A549 (cell line): ENCODE results near the gene ALDH1L1. TPM values are rescaled to one million over a fixed set of nuclear protein-coding genes. Genes with fewer than 3 reads are reported as not detected.

ENCODE experiments used
- ATAC-seq, 2 experiments: fragments of 200-7000 bp in 1 of 2; fragments of >200 bp in 1 of 2; cut with Nextera tagmentation in 1 of 2; cut with Tn5 transposase in 1 of 2; 3 replicates each; pipeline versions ENCODE4 v1.8.0 to v1.9.1; 2018 to 2020; ENCODE audit warnings: mild to moderate bottlenecking in 1 of 2, moderate library complexity in 1 of 2
- CTCF ChIA-PET: fragments of 300-600 bp; sonication (Branson Sonifier 250); formaldehyde crosslinking; extraction: SDS; loops from one replicate; lab custom pipeline; 2021; ENCODE audit warnings: antibody characterized with exemption, inconsistent platforms; lab: Yijun Ruan, JAX
- POLR2A ChIA-PET: fragments of 350-600 bp; formaldehyde crosslinking; extraction: SDS; loops from one replicate; lab custom pipeline; 2021; ENCODE audit warnings: antibody characterized with exemption, inconsistent platforms; lab: Yijun Ruan, JAX
- DNase-seq, 2 experiments: peaks; one replicate each; pipeline versions ENCODE4 v3.0.0 to v3.0.0-alpha.2; 2011 to 2016; ENCODE audit warnings: low read depth in 1 of 2, low spot score in 1 of 2
- FAIRE-seq: peaks from 2 replicates; lab custom pipeline; 2011; peaks lifted over from hg19 to GRCh38; lab: Jason Lieb, UNC
- H3K27ac ChIP-seq, 2 experiments: fragments of >200 bp; sonication (Bioruptor Twin); formaldehyde crosslinking; 3 replicates each; pipeline ENCODE4 v1.5.1; 2016 to 2017
- H3K4me1 ChIP-seq: fragments of >200 bp; sonication (Bioruptor Twin); formaldehyde crosslinking; 3 replicates; pipeline ENCODE4 v1.6.1; 2016
- H3K4me2 ChIP-seq: fragments of >200 bp; sonication (Bioruptor Twin); formaldehyde crosslinking; 3 replicates; pipeline ENCODE4 v1.6.1; 2016
- H3K4me3 ChIP-seq: fragments of >200 bp; sonication (Bioruptor Twin); formaldehyde crosslinking; 3 replicates; pipeline ENCODE4 v1.5.1; 2016
- H3K9me3 ChIP-seq: fragments of >200 bp; sonication (Bioruptor Twin); formaldehyde crosslinking; 3 replicates; pipeline ENCODE4 v1.6.1; 2016
- CBX8 ChIP-seq: fragments of 200-600 bp; sonication (generic); IDR thresholded peaks from 2 replicates; pipeline ENCODE4 v1.6.1; 2016
- CEBPB ChIP-seq, 2 experiments: fragments of >200 bp in 1 of 2; sonication (Bioruptor Twin) in 1 of 2; formaldehyde crosslinking in 1 of 2; IDR thresholded peaks; 2 replicates each; pipeline ENCODE4 v1.6.1; 2012 to 2016
- FOSB ChIP-seq: fragments of 250-450 bp; sonication (Bioruptor Pico); IDR thresholded peaks from 2 replicates; pipeline ENCODE4 v1.5.0; 2020; ENCODE audit warnings: mild to moderate bottlenecking, moderate library complexity
- FOSL2 ChIP-seq, 2 experiments: fragments of 450-650 bp in 1 of 2; fragments of >200 bp in 1 of 2; sonication (Bioruptor Twin) in 1 of 2; formaldehyde crosslinking; IDR thresholded peaks; 2 replicates each; pipeline versions ENCODE4 v1.5.0 to v1.6.1; 2016 to 2020; ENCODE audit warnings: mild to moderate bottlenecking in 1 of 2, moderate library complexity in 1 of 2
- FOXS1 ChIP-seq: fragments of 250-450 bp; sonication (Bioruptor Pico); IDR thresholded peaks from 2 replicates; pipeline ENCODE4 v1.5.0; 2020; ENCODE audit warnings: mild to moderate bottlenecking, moderate library complexity
- GATA3 ChIP-seq: IDR thresholded peaks from 2 replicates; pipeline ENCODE4 v1.6.1; 2012; ENCODE audit warnings: borderline replicate concordance
- HDAC2 ChIP-seq: fragments of 200-600 bp; sonication (generic); IDR thresholded peaks from 2 replicates; pipeline ENCODE4 v1.6.1; 2016
- HMGXB4 ChIP-seq: fragments of 250-450 bp; sonication (Bioruptor Pico); IDR thresholded peaks from 2 replicates; pipeline ENCODE4 v1.5.0; 2021; ENCODE audit warnings: mild to moderate bottlenecking, moderate library complexity, borderline replicate concordance
- HOXA7 ChIP-seq: fragments of 250-450 bp; sonication (Bioruptor Pico); IDR thresholded peaks from 2 replicates; pipeline ENCODE4 v1.5.0; 2020; ENCODE audit warnings: mild to moderate bottlenecking, moderate library complexity
- HOXB13 ChIP-seq: fragments of 250-450 bp; sonication (Bioruptor Pico); IDR thresholded peaks from 2 replicates; pipeline ENCODE4 v1.5.0; 2020; ENCODE audit warnings: low read depth, mild to moderate bottlenecking, moderate library complexity
- HOXB5 ChIP-seq: fragments of 250-450 bp; sonication (Bioruptor Pico); IDR thresholded peaks from 2 replicates; pipeline ENCODE4 v1.5.0; 2020; ENCODE audit warnings: mild to moderate bottlenecking, moderate library complexity
- JUNB ChIP-seq: fragments of >200 bp; sonication (Bioruptor Twin); formaldehyde crosslinking; IDR thresholded peaks from 2 replicates; pipeline ENCODE4 v1.6.1; 2016
- KDM1A ChIP-seq: fragments of 200-600 bp; sonication (generic); IDR thresholded peaks from 2 replicates; pipeline ENCODE4 v1.6.1; 2016; ENCODE audit warnings: low read depth, mild to moderate bottlenecking
- MAZ ChIP-seq: fragments of 150-350 bp; IDR thresholded peaks from 2 replicates; pipeline ENCODE4 v1.6.1; 2014; ENCODE audit warnings: antibody characterized with exemption, low read depth, low read length, borderline replicate concordance
- MYC ChIP-seq: IDR thresholded peaks from 2 replicates; pipeline ENCODE4 v1.6.1; 2012; ENCODE audit warnings: mild to moderate bottlenecking, inconsistent platforms, low read length, improper control_type of control experiment, borderline replicate concordance
- NFE2L2 ChIP-seq: fragments of 150-350 bp; conservative IDR thresholded peaks from 2 replicates; pipeline ENCODE4 v1.6.1; 2014; ENCODE audit warnings: low read length
- NR3C1 ChIP-seq: fragments of >200 bp; sonication (Bioruptor Twin); formaldehyde crosslinking; IDR thresholded peaks from 3 replicates; pipeline ENCODE4 v1.6.1; 2017
- RARB ChIP-seq: fragments of 250-450 bp; sonication (Bioruptor Pico); IDR thresholded peaks from 2 replicates; pipeline ENCODE4 v1.8.0; 2021; ENCODE audit warnings: mild to moderate bottlenecking, moderate library complexity
- TP53 ChIP-seq: fragments of 250-450 bp; sonication (Bioruptor Pico); IDR thresholded peaks from 2 replicates; pipeline ENCODE4 v1.5.0; 2021; ENCODE audit warnings: mild to moderate bottlenecking, moderate library complexity
- USF2 ChIP-seq: fragments of 450-650 bp; IDR thresholded peaks from 2 replicates; pipeline ENCODE4 v1.6.1; 2014; ENCODE audit warnings: antibody characterized with exemption
- ZFP36 ChIP-seq: fragments of 450-650 bp; IDR thresholded peaks from 2 replicates; pipeline ENCODE4 v1.6.1; 2014; ENCODE audit warnings: borderline replicate concordance; ENCODE audit not compliant: partially characterized antibody
- ZNF302 ChIP-seq: fragments of 250-450 bp; sonication (Bioruptor Pico); IDR thresholded peaks from 2 replicates; pipeline ENCODE4 v1.9.0; 2021; ENCODE audit warnings: inconsistent platforms, mild to moderate bottlenecking, moderate library complexity
- ZSCAN20 ChIP-seq: fragments of 250-450 bp; sonication (Bioruptor Pico); IDR thresholded peaks from 2 replicates; pipeline ENCODE4 v1.8.0; 2022; ENCODE audit warnings: mild to moderate bottlenecking, moderate library complexity
- WGBS: methylation state at CpG from one replicate; pipeline ENCODE4 v1.1.6; 2017; ENCODE audit errors: missing lambda C conversion rate; 5-methylcytosine and 5-hydroxymethylcytosine counted together
- polyA plus RNA-seq, 4 experiments: library from polyadenylated mRNA; depleted of rRNA in 3 of 4; stranded (reverse); fragments of >200 nt; fragmentation: RNase III in 1 of 4; extraction: RNeasy Plus Mini Kit Qiagen cat#74134 plus additional on column Dnase treatment in 1 of 4; gene quantifications; 2 replicates in 3 of 4; 3 replicates in 1 of 4; pipeline ENCODE4 v1.2.3, GENCODE V29; 2011 to 2017
- TF ChIP-seq, protein P1 (sequence below): fragments of 200-600 bp; sonication (generic); IDR thresholded peaks from 2 replicates; pipeline ENCODE4 v1.6.1; 2016; ENCODE audit warnings: antibody characterized with exemption, mild to moderate bottlenecking, moderate library complexity
- TF ChIP-seq, protein P2 (sequence below): fragments of 150-350 bp; IDR thresholded peaks from 2 replicates; pipeline ENCODE4 v1.6.1; 2014; ENCODE audit warnings: low read depth, mild to moderate bottlenecking, low read length
- TF ChIP-seq, protein P3 (sequence below): fragments of 250-450 bp; sonication (Bioruptor Pico); IDR thresholded peaks from 2 replicates; pipeline ENCODE4 v1.5.0; 2020; ENCODE audit warnings: low read depth, mild to moderate bottlenecking, moderate library complexity

The ALDH1L1 gene
- polyA plus RNA-seq, 2 of the 4 experiments (the other 2 are of a cell fraction) = 0.14 to 0.18 TPM

DNA sequence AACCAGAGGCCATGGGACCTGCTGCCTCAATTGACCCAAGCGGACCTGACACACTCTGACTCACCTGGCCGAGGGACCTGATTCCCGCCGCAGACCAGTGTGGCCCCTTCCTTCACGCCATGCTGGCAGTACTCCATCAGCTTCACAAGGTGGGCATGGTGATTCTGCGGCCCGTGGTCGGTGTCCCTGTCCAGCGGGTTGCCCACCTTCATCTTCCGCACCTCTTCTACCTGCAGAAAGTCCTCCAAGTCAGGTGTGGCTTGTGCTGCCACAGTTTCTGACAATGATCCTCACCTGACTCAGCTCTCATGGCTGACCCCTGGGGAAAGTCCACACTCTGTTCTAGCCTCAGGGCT is 70.5 kb downstream of the ALDH1L1 start:
- FAIRE-seq (no peak), ATAC-seq (no peak), DNase-seq (no peak)
- ChIA-PET CTCF (no interaction called here), POLR2A (no interaction called here)
- H3K9me3 ChIP-seq = no peaks in the 10 kb centered on the region
- no peak overlapping the region for H3K4me3 ChIP-seq
- H3K4me1 ChIP-seq = no peaks in the 10 kb centered on the region
- TF ChIP-seq CEBPB (IDR thresholded peaks at IDR 0.05) (no peak), ZNF302 (CRISPR knock-in tag) (no peak), NFE2L2 (no peak), HOXA7 (CRISPR knock-in tag) (no peak), USF2 (no peak)
- TF ChIP-seq, protein P1, sequence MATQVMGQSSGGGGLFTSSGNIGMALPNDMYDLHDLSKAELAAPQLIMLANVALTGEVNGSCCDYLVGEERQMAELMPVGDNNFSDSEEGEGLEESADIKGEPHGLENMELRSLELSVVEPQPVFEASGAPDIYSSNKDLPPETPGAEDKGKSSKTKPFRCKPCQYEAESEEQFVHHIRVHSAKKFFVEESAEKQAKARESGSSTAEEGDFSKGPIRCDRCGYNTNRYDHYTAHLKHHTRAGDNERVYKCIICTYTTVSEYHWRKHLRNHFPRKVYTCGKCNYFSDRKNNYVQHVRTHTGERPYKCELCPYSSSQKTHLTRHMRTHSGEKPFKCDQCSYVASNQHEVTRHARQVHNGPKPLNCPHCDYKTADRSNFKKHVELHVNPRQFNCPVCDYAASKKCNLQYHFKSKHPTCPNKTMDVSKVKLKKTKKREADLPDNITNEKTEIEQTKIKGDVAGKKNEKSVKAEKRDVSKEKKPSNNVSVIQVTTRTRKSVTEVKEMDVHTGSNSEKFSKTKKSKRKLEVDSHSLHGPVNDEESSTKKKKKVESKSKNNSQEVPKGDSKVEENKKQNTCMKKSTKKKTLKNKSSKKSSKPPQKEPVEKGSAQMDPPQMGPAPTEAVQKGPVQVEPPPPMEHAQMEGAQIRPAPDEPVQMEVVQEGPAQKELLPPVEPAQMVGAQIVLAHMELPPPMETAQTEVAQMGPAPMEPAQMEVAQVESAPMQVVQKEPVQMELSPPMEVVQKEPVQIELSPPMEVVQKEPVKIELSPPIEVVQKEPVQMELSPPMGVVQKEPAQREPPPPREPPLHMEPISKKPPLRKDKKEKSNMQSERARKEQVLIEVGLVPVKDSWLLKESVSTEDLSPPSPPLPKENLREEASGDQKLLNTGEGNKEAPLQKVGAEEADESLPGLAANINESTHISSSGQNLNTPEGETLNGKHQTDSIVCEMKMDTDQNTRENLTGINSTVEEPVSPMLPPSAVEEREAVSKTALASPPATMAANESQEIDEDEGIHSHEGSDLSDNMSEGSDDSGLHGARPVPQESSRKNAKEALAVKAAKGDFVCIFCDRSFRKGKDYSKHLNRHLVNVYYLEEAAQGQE = no peak
- TF ChIP-seq, all 56 proteins: peak for 0
- 69% methylated on average over 10 of the region's 10 CpGs for WGBS
- Histone ChIP-seq H3K4me2 (no peak overlapping the region), H3K27ac (no peak overlapping the region)

DNA sequence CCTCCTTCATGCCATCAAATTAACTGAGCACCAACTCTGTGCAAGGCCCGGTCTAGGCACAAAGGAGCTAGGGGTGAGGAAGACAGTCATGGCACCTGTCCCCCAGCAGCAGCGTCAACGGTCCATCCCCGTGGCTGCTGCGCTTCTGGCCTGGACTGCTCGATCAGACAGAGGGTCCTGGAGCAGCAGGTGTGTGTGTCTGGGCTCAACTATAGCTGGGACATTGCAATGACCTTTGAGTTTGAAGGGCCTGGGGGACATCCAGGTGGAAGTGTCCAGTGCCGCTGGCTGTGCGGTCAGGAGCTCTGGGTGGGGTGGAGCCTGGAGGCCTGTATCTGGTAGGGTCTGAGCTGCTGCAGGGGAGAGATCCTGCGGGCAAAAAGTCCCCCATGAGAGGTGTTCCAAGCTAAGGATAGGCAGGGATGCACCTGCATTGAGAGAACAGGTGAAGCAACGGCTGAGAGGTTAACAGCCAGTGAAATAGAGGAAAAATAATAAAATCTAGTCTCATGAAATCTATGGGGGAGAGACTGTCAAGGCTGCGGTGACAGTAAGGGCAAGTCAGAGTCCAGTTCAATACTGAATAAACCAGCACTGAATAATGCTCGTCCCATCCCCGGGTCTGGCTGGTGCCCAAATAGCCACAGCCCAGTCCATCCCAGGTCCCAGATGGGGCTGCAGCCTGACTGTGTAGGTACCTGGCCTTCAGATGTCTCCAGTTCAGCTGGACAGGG is 71.1 kb downstream of the ALDH1L1 start:
- ChIA-PET CTCF (no interaction called here), POLR2A (no interaction called here)
- no peak for FAIRE-seq
- ATAC-seq = no peak
- DNase-seq = no peak
- Histone ChIP-seq H3K4me2 (no peak overlapping the region), H3K27ac (no peak overlapping the region), H3K4me1 (no peaks in the 10 kb centered on the region), H3K4me3 (no peak overlapping the region), H3K9me3 (no peaks in the 10 kb centered on the region)
- TF ChIP-seq GATA3 = no peak
- TF ChIP-seq, protein P2, sequence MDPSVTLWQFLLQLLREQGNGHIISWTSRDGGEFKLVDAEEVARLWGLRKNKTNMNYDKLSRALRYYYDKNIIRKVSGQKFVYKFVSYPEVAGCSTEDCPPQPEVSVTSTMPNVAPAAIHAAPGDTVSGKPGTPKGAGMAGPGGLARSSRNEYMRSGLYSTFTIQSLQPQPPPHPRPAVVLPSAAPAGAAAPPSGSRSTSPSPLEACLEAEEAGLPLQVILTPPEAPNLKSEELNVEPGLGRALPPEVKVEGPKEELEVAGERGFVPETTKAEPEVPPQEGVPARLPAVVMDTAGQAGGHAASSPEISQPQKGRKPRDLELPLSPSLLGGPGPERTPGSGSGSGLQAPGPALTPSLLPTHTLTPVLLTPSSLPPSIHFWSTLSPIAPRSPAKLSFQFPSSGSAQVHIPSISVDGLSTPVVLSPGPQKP = no peak
- TF ChIP-seq TP53 = no peak
- TF ChIP-seq KDM1A = no peak
- TF ChIP-seq NR3C1 = no peak
- TF ChIP-seq ZFP36 = no peak
- no peak for TF ChIP-seq ZNF302 (CRISPR knock-in tag)
- no peak for TF ChIP-seq HOXB13
- no peak for TF ChIP-seq MAZ
- TF ChIP-seq HMGXB4 (CRISPR knock-in tag) = no peak
- 65% methylated on average over 7 of the region's 13 CpGs for WGBS

- H3K9me3 ChIP-seq = no peaks in the 10 kb centered on the region
- ATAC-seq (no peak), DNase-seq (no peak), FAIRE-seq (no peak)
- CTCF ChIA-PET = no interaction called here
- H3K4me3 ChIP-seq = no peak overlapping the region
- H3K4me1 ChIP-seq = no peaks in the 10 kb centered on the region
- POLR2A ChIA-PET = no interaction called here
- TF ChIP-seq FOSB (CRISPR knock-in tag) = no peak
- TF ChIP-seq HOXB13 = no peak
- TF ChIP-seq ZSCAN20 (CRISPR knock-in tag) = no peak
- no peak for TF ChIP-seq CEBPB (IDR thresholded peaks at IDR 0.05)
- no peak for TF ChIP-seq RARB (CRISPR knock-in tag)
- TF ChIP-seq JUNB = no peak
- TF ChIP-seq MYC = no peak
- no peak for TF ChIP-seq FOXS1 (CRISPR knock-in tag)
- no peak for TF ChIP-seq FOSL2 (IDR thresholded peaks at IDR 0.05)
- no peak for TF ChIP-seq FOSL2 (CRISPR knock-in tag; IDR thresholded peaks at IDR 0.05)
- TF ChIP-seq HOXB5 (CRISPR knock-in tag) = no peak
- TF ChIP-seq ZNF302 (CRISPR knock-in tag) = no peak
- TF ChIP-seq CBX8 = no peak
- TF ChIP-seq, protein P3, sequence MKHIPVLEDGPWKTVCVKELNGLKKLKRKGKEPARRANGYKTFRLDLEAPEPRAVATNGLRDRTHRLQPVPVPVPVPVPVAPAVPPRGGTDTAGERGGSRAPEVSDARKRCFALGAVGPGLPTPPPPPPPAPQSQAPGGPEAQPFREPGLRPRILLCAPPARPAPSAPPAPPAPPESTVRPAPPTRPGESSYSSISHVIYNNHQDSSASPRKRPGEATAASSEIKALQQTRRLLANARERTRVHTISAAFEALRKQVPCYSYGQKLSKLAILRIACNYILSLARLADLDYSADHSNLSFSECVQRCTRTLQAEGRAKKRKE (CRISPR knock-in tag) = no peak
- no peak for TF ChIP-seq HDAC2
- H3K4me2 ChIP-seq = no peak overlapping the region
- H3K27ac ChIP-seq = no peak overlapping the region
- 95% methylated on average over 4 of the region's 5 CpGs for WGBS
Measured at GRCh38 chr3:126108676-126109050, 71.7 kb downstream of the ALDH1L1 start.
